Dermis blood vessel endothelial cell (primary cell): ENCODE results near the gene NEIL1. TPM values are rescaled to one million over a fixed set of nuclear protein-coding genes. Genes with fewer than 3 reads are reported as not detected.

Source experiments
- DNase-seq: peaks from one replicate; pipeline ENCODE4 v3.0.0; 2010
- total RNA-seq: library from RNA; depleted of rRNA; stranded (reverse); fragments of >200 nt; gene quantifications from 2 replicates; pipeline ENCODE4 v1.2.3, GENCODE V29; 2014

The NEIL1 gene
- total RNA-seq, 1 donor from 2014 or later, result 35.6 TPM

DNA sequence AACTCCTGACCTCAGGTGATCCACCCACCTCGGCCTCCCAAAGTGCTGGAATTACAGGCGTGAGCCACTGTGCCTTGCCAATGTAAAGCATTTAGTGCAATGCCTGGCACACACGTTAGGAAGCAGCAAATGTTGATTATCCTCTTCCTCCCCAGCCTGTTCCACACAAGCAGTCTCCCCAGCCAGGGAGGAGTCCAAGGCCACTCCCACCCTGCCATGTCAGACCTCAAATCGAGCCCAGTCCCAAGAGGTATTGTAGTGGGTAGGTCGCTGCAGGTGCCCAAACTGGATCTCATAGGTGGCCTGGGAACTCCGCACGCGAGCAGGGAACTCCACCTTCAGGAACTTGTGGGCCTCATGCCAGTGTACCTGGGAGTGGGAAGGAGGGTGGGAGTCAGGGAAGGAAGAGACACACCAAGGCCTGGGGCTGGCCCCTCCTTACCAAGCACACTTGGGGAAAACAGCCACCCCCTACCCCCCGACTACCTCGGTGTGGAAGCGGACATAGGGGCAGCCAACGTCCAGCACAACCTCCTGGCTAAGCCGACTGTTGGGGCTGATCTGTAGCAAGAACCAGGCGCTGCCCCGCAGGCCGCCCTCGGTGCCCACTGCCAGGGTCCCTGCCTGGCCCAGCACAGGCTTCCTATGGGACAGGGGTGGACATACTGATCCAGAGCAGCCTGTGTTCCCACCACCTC, 11.3 kb downstream of the NEIL1 start:
- no peak for DNase-seq

DNA sequence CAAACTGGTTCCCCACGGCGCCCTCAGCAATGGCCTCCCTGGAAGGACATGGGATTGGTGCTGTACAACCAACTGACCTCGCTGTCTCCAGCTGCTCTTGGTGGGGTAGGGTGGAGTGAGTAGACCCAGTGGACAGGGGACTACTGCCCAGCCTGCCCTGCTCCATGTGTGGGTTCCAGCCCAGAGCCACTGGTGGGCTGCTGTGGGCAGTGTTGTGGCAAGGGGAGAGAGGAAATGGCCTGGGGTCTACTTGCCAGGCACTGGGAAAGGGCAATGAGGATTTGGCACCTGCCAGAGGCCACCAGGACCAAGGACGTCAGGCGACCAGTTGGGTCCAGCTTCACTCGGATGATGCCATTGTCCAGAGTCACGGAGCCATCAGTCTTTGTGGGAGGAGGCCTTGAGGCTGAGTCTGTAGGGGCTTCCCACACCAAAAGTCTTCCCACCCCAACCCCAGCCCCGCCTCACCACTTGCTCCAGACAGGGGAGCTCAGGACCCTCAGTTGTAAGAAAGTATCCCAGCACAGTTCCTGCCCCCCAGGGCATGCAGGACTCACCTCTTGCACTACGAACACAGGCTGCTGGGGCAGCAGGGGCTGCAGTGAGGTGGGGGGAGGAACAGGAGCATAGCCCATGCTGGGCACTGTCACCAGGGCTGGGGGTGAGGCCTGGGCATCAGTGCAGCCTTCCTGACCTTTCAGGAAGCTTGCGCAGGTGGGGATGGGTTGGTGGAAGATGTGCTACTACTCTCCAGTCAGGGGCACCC, 12.1 kb downstream of the NEIL1 start:
- no peak for DNase-seq

- no peak for DNase-seq
Measured at GRCh38 chr15:75359537-75360250, 12.9 kb downstream of the NEIL1 start.

DNA sequence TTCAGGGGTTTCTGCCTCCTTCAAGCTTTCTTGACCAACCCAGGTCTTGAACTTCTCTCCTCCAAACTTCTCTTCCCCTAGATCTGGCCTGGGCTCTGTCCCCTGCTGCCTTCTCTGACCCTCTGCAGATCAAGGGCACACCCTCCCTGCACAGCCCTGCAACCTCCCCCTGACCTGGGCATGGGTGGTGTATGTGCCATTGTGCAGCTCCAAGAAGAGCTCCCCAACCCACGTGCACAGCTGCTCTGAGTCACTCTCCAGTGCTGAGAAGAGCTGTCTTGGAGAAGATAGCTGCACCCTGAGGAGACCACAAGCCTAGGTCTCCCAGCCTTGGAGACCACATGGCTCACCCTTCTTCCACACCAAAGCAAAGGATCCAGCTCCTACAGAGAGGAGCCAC, 13.6 kb downstream of the NEIL1 start:
- no peak for DNase-seq

GRCh38 chr15:75360856-75361255, 14.0 kb downstream of the NEIL1 start:
- no peak for DNase-seq

GRCh38 chr15:75361361-75361988, 14.6 kb downstream of the NEIL1 start:
- no peak for DNase-seq

DNA sequence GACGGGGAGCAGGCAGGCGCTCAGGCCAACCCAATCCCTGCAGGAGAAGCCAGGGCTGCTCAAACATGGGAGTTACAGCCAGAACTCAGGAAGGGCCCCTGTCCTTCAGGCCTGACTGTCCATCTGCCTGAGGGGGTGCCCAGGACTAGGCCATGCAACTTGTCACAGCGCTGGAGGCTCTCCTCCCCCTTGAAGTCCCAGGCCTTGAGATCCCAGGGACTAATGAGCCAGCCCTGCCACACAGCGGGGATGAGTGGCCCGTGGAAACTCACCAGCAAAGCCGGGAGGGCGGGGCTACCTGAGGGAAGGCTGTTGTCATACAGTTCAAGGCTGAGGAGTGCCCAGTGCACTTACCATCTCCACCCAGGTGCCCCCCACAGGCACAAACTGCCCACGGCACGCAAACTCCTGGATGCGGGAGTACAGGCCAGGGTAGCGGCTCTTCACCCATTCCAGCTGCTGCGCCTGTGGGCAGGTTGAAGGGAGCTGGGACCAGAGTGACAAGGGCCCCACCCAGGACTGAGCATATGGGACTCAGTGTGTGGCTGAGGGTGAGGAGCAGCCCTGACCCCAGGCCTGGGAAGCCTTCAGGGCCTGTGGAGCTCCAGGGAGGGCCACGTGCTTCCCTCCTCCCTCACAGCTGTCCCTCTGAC, 15.3 kb downstream of the NEIL1 start:
- no peak for DNase-seq

- no peak for DNase-seq
Measured at GRCh38 chr15:75362642-75363249, 15.9 kb downstream of the NEIL1 start.

GRCh38 chr15:75363786-75364185, 16.9 kb downstream of the NEIL1 start:
- no peak for DNase-seq

DNA sequence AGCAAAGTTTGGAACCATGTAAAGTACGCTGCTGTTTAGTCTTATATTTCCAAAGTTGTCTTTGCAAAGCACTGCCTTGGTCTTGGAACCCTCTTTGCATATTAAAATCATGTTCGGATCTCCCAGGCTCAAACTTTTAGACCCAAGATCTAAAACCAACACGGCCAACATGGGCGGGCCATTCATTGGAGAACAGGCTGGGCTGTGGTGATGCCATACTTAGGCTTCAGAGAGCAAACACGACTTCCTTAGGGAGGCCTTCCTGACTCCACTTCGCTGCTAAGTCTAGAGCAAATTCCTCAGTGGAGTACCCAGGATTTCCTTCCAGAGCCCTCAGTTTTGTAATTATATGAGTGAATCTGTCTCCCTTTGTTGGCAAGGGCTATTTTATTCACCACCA, 18.0 kb downstream of the NEIL1 start:
- no peak for DNase-seq

GRCh38 chr15:75366163-75366562, 19.3 kb downstream of the NEIL1 start:
- no peak for DNase-seq

- DNase-seq, result no peak
Measured at GRCh38 chr15:75367006-75367405, 20.2 kb downstream of the NEIL1 start.

DNA sequence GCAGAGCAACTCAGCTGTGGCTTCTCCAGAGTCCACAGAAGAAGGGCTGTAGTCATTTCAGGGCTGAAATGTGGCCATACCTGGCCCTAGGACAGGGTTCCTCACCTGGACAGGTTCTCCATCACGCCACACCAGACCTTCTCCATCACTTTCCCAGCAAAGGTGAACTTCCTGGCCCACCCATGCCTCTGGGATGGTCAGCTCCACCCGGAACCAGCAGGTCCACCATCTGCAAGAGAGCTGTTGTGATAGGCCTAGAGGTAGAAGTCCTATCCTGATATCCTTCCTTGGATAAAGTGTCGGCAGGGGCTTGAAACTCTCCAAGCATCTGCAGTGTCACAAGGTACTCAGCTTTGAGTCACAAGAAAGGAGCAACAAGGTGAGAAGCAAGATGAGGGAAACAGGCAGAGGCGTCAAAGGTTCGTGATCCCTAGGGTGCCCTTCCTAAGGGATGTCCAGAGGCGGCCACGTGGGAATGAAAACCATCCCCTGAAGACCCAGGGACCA, 20.6 kb downstream of the NEIL1 start:
- no peak for DNase-seq

- DNase-seq, result peak; percentile 96
Measured at GRCh38 chr15:75367913-75368688, 21.3 kb downstream of the NEIL1 start, which contains the start of gene MAN2C1. TSS of gene MAN2C1 (minus strand) at chr15:75368607. CDS start at chr15:75368583, 24 bp downstream.

- no peak for DNase-seq
Measured at GRCh38 chr15:75368689-75369239, 21.9 kb downstream of the NEIL1 start.

DNA sequence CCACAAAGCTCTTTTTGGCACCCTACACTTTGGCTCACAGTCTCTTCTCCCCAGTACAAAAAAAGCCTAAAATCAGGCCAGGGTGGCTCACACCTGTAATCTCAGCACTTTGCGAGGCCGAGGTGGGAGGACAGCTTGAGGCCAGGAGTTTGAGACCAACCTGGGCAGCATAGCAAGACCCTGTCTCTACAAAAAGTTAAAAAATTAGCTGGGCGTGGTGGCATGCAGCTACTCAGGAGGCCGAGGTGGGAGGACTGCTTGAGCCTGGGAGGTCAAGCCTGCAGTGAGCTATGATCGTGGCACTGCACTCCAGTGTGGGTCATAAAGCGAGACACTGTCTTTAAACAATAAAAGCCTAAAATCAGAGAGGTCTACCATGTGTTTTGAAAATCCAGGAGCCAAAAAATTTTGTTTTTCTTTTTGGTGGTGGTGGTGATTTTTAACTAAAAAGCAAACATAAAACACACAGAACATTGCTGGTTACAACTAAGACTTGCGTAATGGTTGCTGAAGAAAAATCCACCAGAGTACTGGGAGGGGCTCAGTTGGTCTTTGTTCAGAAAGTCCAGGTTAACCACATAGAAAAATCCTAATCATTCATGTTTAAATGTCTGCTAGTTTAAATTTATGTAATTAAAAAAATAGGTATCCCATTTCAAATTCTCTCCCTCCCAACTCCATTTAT, 23.2 kb downstream of the NEIL1 start:
- DNase-seq, result no peak

DNA sequence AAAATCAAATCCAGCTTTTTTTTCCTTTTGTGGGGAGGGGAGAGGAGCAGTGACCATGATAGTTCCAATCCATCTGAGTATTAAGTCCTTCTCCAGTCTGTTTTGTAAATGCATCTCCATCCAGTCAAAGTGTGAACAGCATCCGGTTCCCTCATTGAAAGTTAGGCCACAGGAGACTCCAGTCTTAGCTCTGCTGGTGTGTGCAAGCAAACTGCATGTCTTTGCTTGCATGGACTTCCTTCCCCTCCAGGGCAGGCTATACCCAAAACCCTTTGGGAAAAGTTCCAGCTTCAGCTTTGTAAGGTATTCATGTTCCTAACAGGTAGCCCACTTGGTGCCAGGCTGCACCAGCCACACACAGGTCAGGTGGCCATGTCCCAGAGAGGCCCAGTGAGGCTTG, 24.6 kb downstream of the NEIL1 start:
- no peak for DNase-seq

DNA sequence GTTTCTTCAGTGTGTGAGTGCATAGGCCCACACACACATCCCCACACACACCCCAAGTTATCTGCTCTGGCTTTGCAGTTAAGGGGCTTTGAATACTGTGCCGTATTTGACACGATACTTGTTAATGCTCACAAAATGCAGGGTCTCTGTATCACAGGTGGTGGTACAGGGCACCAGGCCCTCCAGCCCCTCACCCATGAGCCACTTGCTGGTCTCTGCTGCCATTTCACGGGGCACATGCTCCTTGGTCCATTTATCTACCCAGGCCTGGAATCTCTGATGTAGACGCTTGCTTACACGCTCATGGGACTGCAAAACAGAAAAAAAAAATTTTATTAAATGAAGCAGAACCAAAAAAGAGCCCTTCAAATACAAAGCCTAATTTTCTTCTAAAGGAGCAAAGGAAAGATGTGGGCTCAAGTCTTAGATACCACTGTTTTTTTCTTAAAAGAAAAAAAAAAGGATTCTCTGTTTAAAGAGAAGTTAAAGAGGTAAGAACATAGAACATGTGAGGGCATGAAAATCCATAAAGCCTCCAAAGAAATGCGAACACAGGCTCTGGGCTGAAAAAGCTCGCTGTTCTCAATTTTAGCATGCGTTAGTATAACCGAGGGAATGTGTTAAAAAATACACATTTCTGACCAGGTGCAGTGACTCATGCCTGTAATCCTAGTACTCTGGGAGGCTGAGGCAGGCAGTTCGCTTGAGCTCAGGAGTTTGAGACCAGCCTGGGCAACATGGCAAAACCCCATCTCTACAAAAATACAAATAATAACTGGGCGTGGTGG, 25.3 kb downstream of the NEIL1 start:
- DNase-seq, result no peak

GRCh38 chr15:75380773-75381172, 33.9 kb downstream of the NEIL1 start:
- DNase-seq, result no peak
